Trophoblast cell (in vitro differentiated cells and primary cell): ENCODE data around the gene RTBDN.
A peak's percentile ranks its signal among the peaks of the same experiment; 100 is the strongest.

Experiments used
- DNase-seq, 2 donors: peaks; one replicate each; pipeline ENCODE4 v3.0.0-alpha.2; 2016
- H2AFZ ChIP-seq: 2 replicates; pipeline ENCODE4 v1.6.1; 2013; ENCODE audit warnings: low read length, moderate library complexity, mild to moderate bottlenecking; ENCODE audit not compliant: insufficient read depth, poor library complexity
- H2AK5ac ChIP-seq: 2 replicates; pipeline ENCODE4 v1.6.1; 2013; ENCODE audit warnings: mild to moderate bottlenecking, low read length
- H2BK120ac ChIP-seq: 2 replicates; pipeline ENCODE4 v1.6.1; 2013; ENCODE audit warnings: low read length, mild to moderate bottlenecking, moderate library complexity; ENCODE audit not compliant: insufficient read depth, poor library complexity
- H2BK12ac ChIP-seq: 2 replicates; pipeline ENCODE4 v1.6.1; 2013; ENCODE audit warnings: mild to moderate bottlenecking, low read length, moderate library complexity
- H2BK5ac ChIP-seq: 2 replicates; pipeline ENCODE4 v1.6.1; 2013; ENCODE audit warnings: low read length, low read depth, moderate library complexity, mild to moderate bottlenecking; ENCODE audit not compliant: poor library complexity
- H3K14ac ChIP-seq: 2 replicates; pipeline ENCODE4 v1.6.1; 2013; ENCODE audit warnings: mild to moderate bottlenecking, low read length
- H3K18ac ChIP-seq: 2 replicates; pipeline ENCODE4 v1.6.1; 2013; ENCODE audit warnings: mild to moderate bottlenecking, low read length
- H3K23ac ChIP-seq: 2 replicates; pipeline ENCODE4 v1.6.1; 2013; ENCODE audit warnings: low read length
- H3K27ac ChIP-seq: 2 replicates; pipeline ENCODE4 v1.5.1; 2013; ENCODE audit warnings: low read depth, mild to moderate bottlenecking, inconsistent platforms, low read length, moderate library complexity
- H3K27me3 ChIP-seq: 2 replicates; pipeline ENCODE4 v1.6.1; 2013; ENCODE audit warnings: inconsistent platforms, mild to moderate bottlenecking, low read length, moderate library complexity; ENCODE audit not compliant: insufficient read depth
- H3K36me3 ChIP-seq, 2 experiments: 1 replicate in 1 of 2; 2 replicates in 1 of 2; pipeline ENCODE4 v1.6.1; 2013; ENCODE audit warnings: low read length in 2 of 2, mild to moderate bottlenecking in 2 of 2, moderate library complexity in 1 of 2; ENCODE audit not compliant: insufficient read depth in 2 of 2, control insufficient read depth in 1 of 2
- H3K4ac ChIP-seq: 2 replicates; pipeline ENCODE4 v1.6.1; 2013; ENCODE audit warnings: low read depth, mild to moderate bottlenecking, low read length, moderate library complexity
- H3K4me1 ChIP-seq, 2 experiments: 1 replicate in 1 of 2; 2 replicates in 1 of 2; pipeline ENCODE4 v1.6.1; 2013; ENCODE audit warnings: low read length in 2 of 2, mild to moderate bottlenecking in 2 of 2, moderate library complexity in 1 of 2; ENCODE audit not compliant: insufficient read depth in 2 of 2, control insufficient read depth in 1 of 2
- H3K4me2 ChIP-seq: 2 replicates; pipeline ENCODE4 v1.6.1; 2013; ENCODE audit warnings: inconsistent platforms, mild to moderate bottlenecking, low read length, moderate library complexity
- H3K4me3 ChIP-seq: 2 replicates; pipeline ENCODE4 v1.5.1; 2013; ENCODE audit warnings: mild to moderate bottlenecking, low read depth, low read length, inconsistent platforms
- H3K79me1 ChIP-seq: one replicate; pipeline ENCODE4 v1.6.1; 2013; ENCODE audit warnings: low read length
- H3K79me2 ChIP-seq: 2 replicates; pipeline ENCODE4 v1.6.1; 2013; ENCODE audit warnings: low read length, mild to moderate bottlenecking; ENCODE audit not compliant: control insufficient read depth, insufficient read depth, poor library complexity
- H3K9ac ChIP-seq: 2 replicates; pipeline ENCODE4 v1.6.1; 2013; ENCODE audit warnings: mild to moderate bottlenecking, low read length
- H3K9me3 ChIP-seq: 2 replicates; pipeline ENCODE4 v1.6.1; 2013; ENCODE audit warnings: low read depth, mild to moderate bottlenecking, control low read depth, inconsistent platforms, low read length; ENCODE audit not compliant: insufficient read depth
- H4K12ac ChIP-seq: 2 replicates; pipeline ENCODE4 v1.6.1; 2013; ENCODE audit warnings: low read depth, mild to moderate bottlenecking, low read length, moderate library complexity
- H4K8ac ChIP-seq: 2 replicates; pipeline ENCODE4 v1.6.1; 2013; ENCODE audit warnings: low read depth, mild to moderate bottlenecking, low read length, moderate library complexity
- H4K91ac ChIP-seq: one replicate; pipeline ENCODE4 v1.6.1; 2013; ENCODE audit warnings: low read depth, mild to moderate bottlenecking, low read length, moderate library complexity
- whole genome bisulfite sequencing: extraction: QIAGEN DNeasy Blood & Tissue Kit; methylation state at CpG from one replicate; pipeline ENCODE4 v1.1.7; 2013; ENCODE audit warnings: missing lambda C conversion rate; ENCODE audit not compliant: insufficient read length, insufficient coverage; ENCODE audit errors: extremely low coverage; 5-methylcytosine and 5-hydroxymethylcytosine counted together

The RTBDN gene

DNA sequence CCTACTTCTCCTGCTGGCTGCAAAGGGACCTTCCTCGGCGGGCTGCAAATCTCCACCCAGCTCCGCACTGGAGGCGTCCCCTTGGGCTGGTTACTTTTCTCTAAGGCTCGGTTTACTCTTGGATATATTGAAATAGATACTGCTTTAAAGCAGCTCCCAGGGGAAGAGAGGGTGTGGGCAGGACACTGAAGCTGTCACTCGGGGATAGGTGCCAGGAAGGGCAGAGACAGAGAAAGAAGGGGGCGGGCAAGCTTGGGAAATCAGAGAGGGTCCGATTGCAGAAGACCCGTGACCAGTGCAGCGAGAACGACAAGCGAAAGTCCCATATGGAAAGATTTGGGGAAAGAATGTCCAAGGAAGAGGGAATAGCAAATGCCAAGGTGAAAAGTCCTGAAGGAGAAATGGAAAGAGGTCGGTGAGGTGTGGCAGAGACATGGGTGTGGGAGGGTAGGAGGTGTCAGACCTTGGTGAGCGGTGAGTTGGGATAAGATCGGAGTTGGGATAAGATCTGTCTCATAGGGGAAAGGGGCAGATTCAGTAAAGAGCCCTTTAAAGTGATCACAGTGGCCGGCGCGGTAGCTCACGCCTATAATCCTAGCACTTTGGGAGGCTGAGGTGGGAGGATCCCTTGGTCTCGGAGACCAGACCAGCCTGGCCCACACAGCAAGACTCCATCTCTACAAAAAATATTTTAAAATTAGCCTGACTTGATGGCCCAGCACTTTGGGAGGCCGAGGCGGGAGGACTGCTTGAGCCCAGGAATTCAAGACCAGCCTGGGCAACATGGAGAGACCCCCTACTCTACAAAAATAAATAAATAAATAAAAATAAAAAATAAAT lies 31.9 kb downstream of the RTBDN start:
- no peaks in the 10 kb centered on the region for H3K9me3 ChIP-seq
- no peak overlapping the region for H4K12ac ChIP-seq
- DNase-seq: peak in 1 of 2 donors; percentile 45
- no peak overlapping the region for H4K91ac ChIP-seq
- H3K9ac ChIP-seq: no peak overlapping the region
- H3K27me3 ChIP-seq: no peaks in the 10 kb centered on the region
- WGBS: no CpG with 5 or more reads among the region's 22 CpGs
- peak overlapping the region; percentile 94 for H3K4me3 ChIP-seq
- no peak overlapping the region for H3K23ac ChIP-seq
- H2AFZ ChIP-seq: peak overlapping the region; percentile 88
- H3K18ac ChIP-seq: no peak overlapping the region
- H2BK120ac ChIP-seq: no peak overlapping the region
- H3K79me2 ChIP-seq: peaks cover 9% of the 10 kb centered on the region
- H2BK12ac ChIP-seq: no peak overlapping the region
- H3K27ac ChIP-seq: no peak overlapping the region
- no peak overlapping the region for H2BK5ac ChIP-seq
- H3K4ac ChIP-seq: no peak overlapping the region
- H3K4me2 ChIP-seq: peak overlapping the region; percentile 92
- H4K8ac ChIP-seq: peak overlapping the region; percentile 19
- peaks cover 11 to 21% of the 10 kb centered on the region in 2 experiments for H3K4me1 ChIP-seq
- peaks cover 11% of the 10 kb centered on the region for H3K79me1 ChIP-seq
- H2AK5ac ChIP-seq: no peak overlapping the region
- peaks cover 16 to 19% of the 10 kb centered on the region in 2 experiments for H3K36me3 ChIP-seq
- H3K14ac ChIP-seq: no peak overlapping the region

DNA sequence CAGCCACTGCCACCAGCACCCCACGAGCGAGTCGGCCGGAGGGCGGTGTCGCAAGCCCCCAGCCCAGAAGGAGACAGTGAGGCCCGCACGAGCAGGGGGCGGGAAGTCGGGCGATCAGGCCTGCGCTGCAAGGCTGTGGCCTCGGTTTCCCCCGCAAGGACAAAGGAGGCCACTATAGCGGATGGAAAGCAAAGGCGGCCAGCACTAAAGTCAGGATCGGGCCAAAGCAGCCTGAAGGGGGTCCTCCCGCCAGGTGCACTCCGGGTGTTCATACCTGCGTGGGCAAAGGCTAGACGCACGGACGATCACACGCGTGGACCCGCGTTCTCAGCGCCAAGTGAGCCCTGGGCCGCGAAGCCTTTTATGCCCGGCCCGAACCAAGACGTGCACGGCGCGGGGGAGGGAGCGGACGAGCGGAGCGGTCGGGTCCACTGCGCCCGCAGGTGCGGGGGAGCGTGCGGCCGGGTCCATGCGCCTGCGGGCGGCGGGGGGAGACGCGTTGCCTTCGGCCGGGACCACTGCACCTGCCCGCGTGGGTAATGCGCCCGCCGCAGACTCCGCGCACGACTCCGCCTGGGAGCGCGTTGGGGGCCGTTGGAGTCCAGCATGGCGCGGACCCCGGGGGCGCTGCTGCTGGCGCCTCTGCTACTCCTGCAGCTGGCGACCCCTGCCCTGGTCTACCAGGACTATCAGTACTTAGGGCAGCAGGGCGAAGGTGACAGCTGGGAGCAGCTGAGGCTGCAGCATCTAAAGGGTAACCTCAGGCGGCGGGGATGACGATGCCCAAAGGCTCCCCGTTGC lies 32.7 kb downstream of the RTBDN start, which contains the start of the genes PRDX2 and THSD8:
Gene PRDX2, minus strand, starts transcription at position 335 of the 801 bp plus-strand sequence. CDS start 539 bp downstream, outside the sequence.
Gene THSD8, plus strand, starts transcription at position 604 of the 801 bp plus-strand sequence. Its CDS starts 3 bp downstream, at position 607.
- no CpG with 5 or more reads among the region's 78 CpGs for WGBS
- Histone ChIP-seq H4K8ac (peak within 1 kb of the TSS; percentile 63), H3K14ac (peak within 1 kb of the TSS; percentile 25), H3K23ac (no peak within 1 kb of the TSS), H4K91ac (peak within 1 kb of the TSS; percentile 54), H3K18ac (peak within 1 kb of the TSS; percentile 13), H3K9me3 (no peaks in the 10 kb centered on the region), H2BK5ac (no peak within 1 kb of the TSS), H3K79me2 (peaks cover 8% of the 10 kb centered on the region), H3K27me3 (no peaks in the 10 kb centered on the region), H2AK5ac (no peak within 1 kb of the TSS), H3K27ac (no peak within 1 kb of the TSS), H3K4me1 (peaks cover 6 to 15% of the 10 kb centered on the region in 2 experiments), H3K4me2 (peak within 1 kb of the TSS; percentile 92), H3K9ac (peak within 1 kb of the TSS; percentile 87), H2AFZ (peak within 1 kb of the TSS; percentile 88), H2BK12ac (no peak within 1 kb of the TSS), H2BK120ac (peak within 1 kb of the TSS; percentile 0), H3K79me1 (peaks cover 11% of the 10 kb centered on the region), H3K4me3 (peak within 1 kb of the TSS; percentile 94), H3K4ac (peak within 1 kb of the TSS; percentile 20), H4K12ac (peak within 1 kb of the TSS; percentile 3), H3K36me3 (peaks cover 17% of the 10 kb centered on the region in 2 experiments)
- peak in 1 of 2 donors; percentile 84 for DNase-seq

DNA sequence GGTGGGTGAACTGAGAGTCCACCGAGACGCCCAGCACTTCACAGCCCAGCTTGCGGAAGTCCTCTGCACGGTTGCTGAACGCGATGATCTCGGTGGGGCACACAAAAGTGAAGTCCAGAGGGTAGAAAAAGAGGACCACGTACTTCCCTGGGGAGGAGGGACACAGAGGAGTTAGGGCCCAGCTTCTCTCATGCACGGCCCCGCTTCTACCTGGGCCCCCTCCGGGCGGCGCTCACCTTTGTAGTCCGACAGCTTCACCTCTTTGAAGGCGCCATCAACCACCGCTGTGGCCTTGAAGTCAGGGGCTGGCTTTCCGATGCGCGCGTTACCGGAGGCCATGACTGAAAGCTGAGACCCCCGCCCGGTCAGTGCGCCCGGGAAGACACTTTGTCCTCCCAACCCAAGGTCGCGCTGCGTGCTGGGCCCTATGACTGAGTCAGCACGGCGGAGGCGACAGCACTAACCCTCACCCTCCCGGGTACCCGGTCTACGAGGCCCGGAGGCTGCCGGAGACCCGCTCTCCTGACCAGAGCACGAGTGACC lies 33.4 kb downstream of the RTBDN start:
- Histone ChIP-seq H3K79me2 (peaks cover 6% of the 10 kb centered on the region), H2BK12ac (no peak overlapping the region), H2BK5ac (no peak overlapping the region), H3K4me1 (peaks cover 4 to 11% of the 10 kb centered on the region in 2 experiments), H3K9me3 (no peaks in the 10 kb centered on the region), H3K23ac (no peak overlapping the region), H4K12ac (peak overlapping the region; percentile 3), H3K79me1 (peaks cover 6% of the 10 kb centered on the region), H3K27ac (no peak overlapping the region), H2AFZ (peak overlapping the region; percentile 19), H3K36me3 (peaks cover 17% of the 10 kb centered on the region in 2 experiments), H3K4me3 (peak overlapping the region; percentile 94), H3K4ac (peak overlapping the region; percentile 20), H3K27me3 (no peaks in the 10 kb centered on the region), H3K14ac (peak overlapping the region; percentile 25), H4K91ac (peak overlapping the region; percentile 54), H3K9ac (peak overlapping the region; percentile 87), H2AK5ac (no peak overlapping the region), H2BK120ac (peak overlapping the region; percentile 0), H3K18ac (peak overlapping the region; percentile 13), H3K4me2 (peak overlapping the region; percentile 92), H4K8ac (peak overlapping the region; percentile 63)
- no CpG with 5 or more reads among the region's 38 CpGs for WGBS
- DNase-seq: peak in 1 of 2 donors; percentile 32

- Histone ChIP-seq H3K4me1 (peaks cover 4 to 9% of the 10 kb centered on the region in 2 experiments), H4K8ac (no peak overlapping the region), H3K14ac (no peak overlapping the region), H3K79me1 (peaks cover 6% of the 10 kb centered on the region), H2BK120ac (no peak overlapping the region), H3K36me3 (peaks cover 17% of the 10 kb centered on the region in 2 experiments), H3K9me3 (no peaks in the 10 kb centered on the region), H4K12ac (no peak overlapping the region), H4K91ac (no peak overlapping the region), H2BK5ac (no peak overlapping the region), H3K4me3 (no peak overlapping the region), H2BK12ac (no peak overlapping the region), H3K27ac (no peak overlapping the region), H3K79me2 (peaks cover 6% of the 10 kb centered on the region), H3K23ac (no peak overlapping the region), H3K4me2 (peak overlapping the region; percentile 92), H2AK5ac (no peak overlapping the region), H3K18ac (no peak overlapping the region), H2AFZ (no peak overlapping the region), H3K27me3 (no peaks in the 10 kb centered on the region), H3K4ac (no peak overlapping the region), H3K9ac (no peak overlapping the region)
- no CpG with 5 or more reads among the region's 1 CpG for WGBS
- no peak for DNase-seq
Measured at GRCh38 chr19:12800466-12800770, 34.0 kb downstream of the RTBDN start.
